ENCODE measurements around the gene MAPK10.

- no peak for TF ChIP-seq CTCF (IDR thresholded peaks at IDR 0.05; ENCODE audit: extremely low read depth in 1 of 2, insufficient read depth in 1 of 2, low read depth in 1 of 2, low read length in 2 of 2)
- TF ChIP-seq POLR2A (IDR thresholded peaks at IDR 0.05; ENCODE audit: low read depth, low read length), result no peak
- no peak for TF ChIP-seq POLR2AphosphoS5 (IDR thresholded peaks at IDR 0.05; ENCODE audit: insufficient read depth, low read depth, low read length)
- TF ChIP-seq EZH2 (IDR thresholded peaks at IDR 0.05; ENCODE audit: borderline replicate concordance, low read depth, low read length, severe bottlenecking), result no peak
- TF ChIP-seq MYC (IDR thresholded peaks at IDR 0.05; ENCODE audit: low read depth, low read length), result no peak
- no peak for TF ChIP-seq MAX (IDR thresholded peaks at IDR 0.05; ENCODE audit: insufficient read depth, insufficient read length)
These were observed 241.1 kb downstream of the MAPK10 start for GRCh38 chr4:86118711-86119110.

Measured in endothelial cell of umbilical vein (primary cell).